IPS-15b (cell line): ENCODE measurements around the gene RAP1GAP.

Experiments used
- H3K27me3 ChIP-seq: one replicate; pipeline ENCODE4 v1.6.1; 2013; ENCODE audit warnings: low read length; ENCODE audit not compliant: control insufficient read depth, insufficient read depth
- H3K36me3 ChIP-seq: one replicate; pipeline ENCODE4 v1.6.1; 2013; ENCODE audit warnings: low read length; ENCODE audit not compliant: control insufficient read depth, insufficient read depth
- H3K4me1 ChIP-seq: one replicate; pipeline ENCODE4 v1.6.1; 2013; ENCODE audit warnings: mild to moderate bottlenecking, low read length; ENCODE audit not compliant: control insufficient read depth, insufficient read depth
- H3K4me3 ChIP-seq: one replicate; pipeline ENCODE4 v1.5.1; 2013; ENCODE audit warnings: low read depth, low read length
- H3K9ac ChIP-seq: one replicate; pipeline ENCODE4 v1.6.1; 2013; ENCODE audit warnings: low read depth, mild to moderate bottlenecking, low read length
- H3K9me3 ChIP-seq: one replicate; pipeline ENCODE4 v1.6.1; 2013; ENCODE audit warnings: mild to moderate bottlenecking, low read length; ENCODE audit not compliant: control insufficient read depth, insufficient read depth

The RAP1GAP gene

GRCh38 chr1:21618561-21619374 is 50.4 kb downstream of the RAP1GAP start:
- Histone ChIP-seq H3K9ac (peak overlapping the region; percentile 47), H3K4me1 (peaks cover 2% of the 10 kb centered on the region), H3K9me3 (no peaks in the 10 kb centered on the region), H3K36me3 (peaks cover 3% of the 10 kb centered on the region), H3K4me3 (no peak overlapping the region), H3K27me3 (peaks cover 12% of the 10 kb centered on the region)

GRCh38 chr1:21618059-21618458 is 51.1 kb downstream of the RAP1GAP start:
- H3K9me3 ChIP-seq, result no peaks in the 10 kb centered on the region
- H3K36me3 ChIP-seq, result peaks cover 3% of the 10 kb centered on the region
- no peak overlapping the region for H3K4me3 ChIP-seq
- H3K4me1 ChIP-seq, result peaks cover 2% of the 10 kb centered on the region
- H3K27me3 ChIP-seq, result peaks cover 10% of the 10 kb centered on the region
- peak overlapping the region; percentile 47 for H3K9ac ChIP-seq

GRCh38 chr1:21617126-21617738 is 51.9 kb downstream of the RAP1GAP start:
- H3K4me1 ChIP-seq, result peaks cover 2% of the 10 kb centered on the region
- H3K27me3 ChIP-seq, result peaks cover 10% of the 10 kb centered on the region
- H3K4me3 ChIP-seq, result no peak overlapping the region
- H3K36me3 ChIP-seq, result peaks cover 3% of the 10 kb centered on the region
- H3K9me3 ChIP-seq, result no peaks in the 10 kb centered on the region
- no peak overlapping the region for H3K9ac ChIP-seq

- peaks cover 3% of the 10 kb centered on the region for H3K27me3 ChIP-seq
- H3K9ac ChIP-seq, result no peak overlapping the region
- H3K36me3 ChIP-seq, result peaks cover 3% of the 10 kb centered on the region
- no peak overlapping the region for H3K4me3 ChIP-seq
- no peaks in the 10 kb centered on the region for H3K9me3 ChIP-seq
- peaks cover 2% of the 10 kb centered on the region for H3K4me1 ChIP-seq
Observed at GRCh38 chr1:21616372-21616771, 52.8 kb downstream of the RAP1GAP start.

- H3K36me3 ChIP-seq, result peaks cover 7% of the 10 kb centered on the region
- H3K4me3 ChIP-seq, result no peak overlapping the region
- H3K27me3 ChIP-seq, result no peaks in the 10 kb centered on the region
- peaks cover 2% of the 10 kb centered on the region for H3K4me1 ChIP-seq
- H3K9me3 ChIP-seq, result no peaks in the 10 kb centered on the region
- H3K9ac ChIP-seq, result no peak overlapping the region
Observed at GRCh38 chr1:21614419-21615115, 54.6 kb downstream of the RAP1GAP start.

GRCh38 chr1:21613072-21613867 is 55.9 kb downstream of the RAP1GAP start:
- no peaks in the 10 kb centered on the region for H3K9me3 ChIP-seq
- no peak overlapping the region for H3K9ac ChIP-seq
- H3K27me3 ChIP-seq, result no peaks in the 10 kb centered on the region
- peaks cover 7% of the 10 kb centered on the region for H3K36me3 ChIP-seq
- H3K4me1 ChIP-seq, result no peaks in the 10 kb centered on the region
- no peak overlapping the region for H3K4me3 ChIP-seq

GRCh38 chr1:21612057-21612456 is 57.1 kb downstream of the RAP1GAP start:
- no peak overlapping the region for H3K4me3 ChIP-seq

GRCh38 chr1:21610989-21611785 is 58.0 kb downstream of the RAP1GAP start:
- Histone ChIP-seq H3K9me3 (no peaks in the 10 kb centered on the region), H3K36me3 (peaks cover 4% of the 10 kb centered on the region), H3K4me1 (peaks cover 6% of the 10 kb centered on the region), H3K27me3 (no peaks in the 10 kb centered on the region), H3K4me3 (no peak overlapping the region), H3K9ac (no peak overlapping the region)

More at GRCh38 chr1:21612057-21612456, 57.1 kb downstream of the RAP1GAP start:
- no peak overlapping the region for H3K9ac ChIP-seq
- H3K9me3 ChIP-seq, result no peaks in the 10 kb centered on the region
- peaks cover 6% of the 10 kb centered on the region for H3K36me3 ChIP-seq
- no peaks in the 10 kb centered on the region for H3K27me3 ChIP-seq
- H3K4me1 ChIP-seq, result peaks cover 4% of the 10 kb centered on the region

- H3K27me3 ChIP-seq, result no peaks in the 10 kb centered on the region
- H3K4me3 ChIP-seq, result no peak overlapping the region
- H3K36me3 ChIP-seq, result peaks cover 4% of the 10 kb centered on the region
- no peak overlapping the region for H3K9ac ChIP-seq
- H3K9me3 ChIP-seq, result no peaks in the 10 kb centered on the region
- peaks cover 6% of the 10 kb centered on the region for H3K4me1 ChIP-seq
Observed at GRCh38 chr1:21610027-21610426, 59.1 kb downstream of the RAP1GAP start.

- H3K4me1 ChIP-seq, result peaks cover 6% of the 10 kb centered on the region
- H3K4me3 ChIP-seq, result no peak overlapping the region
- no peaks in the 10 kb centered on the region for H3K9me3 ChIP-seq
- H3K36me3 ChIP-seq, result peaks cover 4% of the 10 kb centered on the region
- H3K9ac ChIP-seq, result no peak overlapping the region
- no peaks in the 10 kb centered on the region for H3K27me3 ChIP-seq
Observed at GRCh38 chr1:21608798-21609197, 60.4 kb downstream of the RAP1GAP start.
